ENCODE data around the gene METTL1. TPM values are rescaled to one million over a fixed set of nuclear protein-coding genes. Genes with fewer than 3 reads are reported as not detected.

METTL1 gene
- total and polyA plus RNA-seq, 9 of the 15 experiments (the other 6 are each of a cell fraction or from before 2014, with no cell fraction given), result 12.6 to 65.9 (median 39.2) TPM

DNA sequence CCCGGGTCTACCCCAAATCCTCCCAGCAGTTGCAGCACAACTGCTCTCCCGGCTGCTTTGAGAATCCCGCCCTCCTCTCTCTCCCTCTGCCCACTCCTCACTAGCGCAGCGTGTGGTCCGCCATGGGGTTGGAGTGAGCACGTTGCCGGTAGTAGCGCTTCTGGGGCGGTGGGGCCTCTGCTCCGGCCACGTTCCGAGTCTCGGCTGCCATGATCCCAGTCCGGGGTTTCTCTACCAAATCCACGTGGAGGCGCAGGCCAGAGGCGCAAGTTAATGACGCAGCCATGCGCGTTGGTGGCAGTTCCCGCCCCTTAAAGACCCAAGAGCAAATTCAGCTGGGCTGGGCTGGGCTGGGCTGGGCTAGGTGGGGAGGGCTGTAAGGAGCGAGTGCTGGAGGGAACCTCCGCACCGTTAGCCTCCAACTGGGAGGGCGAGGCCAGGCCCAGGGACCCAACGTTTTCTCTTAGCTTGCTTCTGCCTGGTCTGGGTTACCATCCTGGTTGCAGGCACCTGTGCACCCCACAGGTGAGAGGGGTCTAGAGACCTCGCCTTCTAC is at the start of gene METTL1 (continued):
- TF ChIP-seq MCM3 (IDR thresholded peaks at IDR 0.05) (no peak), SPI1 (IDR thresholded peaks at IDR 0.05; ENCODE audit: borderline replicate concordance, low read depth, low read length) (no peak), NFIC (IDR thresholded peaks at IDR 0.05) (no peak; the same call in none of the 2 replicates), ZNF239 (CRISPR knock-in tag; IDR thresholded peaks at IDR 0.05) (no peak), SOX6 (IDR thresholded peaks at IDR 0.05) (peak; percentile 41; the same call in 1 of the 2 replicates), ZNF77 (CRISPR knock-in tag; IDR thresholded peaks at IDR 0.05) (no peak), NR2C2 (CRISPR knock-in tag; IDR thresholded peaks at IDR 0.05) (no peak), NR2C2 (tag; IDR thresholded peaks at IDR 0.05) (peak; percentile 45), MCM7 (IDR thresholded peaks at IDR 0.05) (no peak), GATAD2A (IDR thresholded peaks at IDR 0.05) (no peak), HSF4 (CRISPR knock-in tag; IDR thresholded peaks at IDR 0.05; ENCODE audit: borderline replicate concordance) (no peak), BCL6 (CRISPR knock-in tag; IDR thresholded peaks at IDR 0.05) (no peak), ATF7 (IDR thresholded peaks at IDR 0.05) (peak; percentile 99), CBX8 (IDR thresholded peaks at IDR 0.05; ENCODE audit: borderline replicate concordance, extremely low read depth, low read depth, low read length, poor library complexity, severe bottlenecking) (no peak), ESRRA (IDR thresholded peaks at IDR 0.05; ENCODE audit: borderline replicate concordance, low read depth) (peak; percentile 30; the same call in 1 of the 2 replicates), TAF1 (IDR thresholded peaks at IDR 0.05; ENCODE audit: control insufficient read depth, extremely low read depth, insufficient read depth, low read length, severe bottlenecking) (peak; percentile 83), GATA2 (CRISPR knock-in tag; IDR thresholded peaks at IDR 0.05) (no peak), ZNF507 (tag; conservative IDR thresholded peaks at IDR 0.05) (no peak), CHD1 (IDR thresholded peaks at IDR 0.05; ENCODE audit: low read length) (peak; percentile 55), TOE1 (IDR thresholded peaks at IDR 0.05; ENCODE audit: borderline replicate concordance) (peak; percentile 92), TOE1 (CRISPR knock-in tag; IDR thresholded peaks at IDR 0.05; ENCODE audit: borderline replicate concordance, low read depth) (no peak; the same call in 1 of the 2 replicates), XRCC5 (IDR thresholded peaks at IDR 0.05; ENCODE audit: low read depth, low read length) (peak; percentile 36; the same call in 1 of the 2 replicates), GABPB2 (CRISPR knock-in tag; conservative IDR thresholded peaks at IDR 0.05) (no peak), KLF13 (tag; IDR thresholded peaks at IDR 0.05; ENCODE audit: borderline replicate concordance, low read depth) (0 out of 2 replicates have a peak, but pooled peaks have one; percentile 10)
- TF ChIP-seq, protein P1, sequence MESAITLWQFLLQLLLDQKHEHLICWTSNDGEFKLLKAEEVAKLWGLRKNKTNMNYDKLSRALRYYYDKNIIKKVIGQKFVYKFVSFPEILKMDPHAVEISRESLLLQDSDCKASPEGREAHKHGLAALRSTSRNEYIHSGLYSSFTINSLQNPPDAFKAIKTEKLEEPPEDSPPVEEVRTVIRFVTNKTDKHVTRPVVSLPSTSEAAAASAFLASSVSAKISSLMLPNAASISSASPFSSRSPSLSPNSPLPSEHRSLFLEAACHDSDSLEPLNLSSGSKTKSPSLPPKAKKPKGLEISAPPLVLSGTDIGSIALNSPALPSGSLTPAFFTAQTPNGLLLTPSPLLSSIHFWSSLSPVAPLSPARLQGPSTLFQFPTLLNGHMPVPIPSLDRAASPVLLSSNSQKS (CRISPR knock-in tag; IDR thresholded peaks at IDR 0.05), result 0 out of 2 replicates have a peak, but pooled peaks have one; percentile 21
- TF ChIP-seq, protein P2, sequence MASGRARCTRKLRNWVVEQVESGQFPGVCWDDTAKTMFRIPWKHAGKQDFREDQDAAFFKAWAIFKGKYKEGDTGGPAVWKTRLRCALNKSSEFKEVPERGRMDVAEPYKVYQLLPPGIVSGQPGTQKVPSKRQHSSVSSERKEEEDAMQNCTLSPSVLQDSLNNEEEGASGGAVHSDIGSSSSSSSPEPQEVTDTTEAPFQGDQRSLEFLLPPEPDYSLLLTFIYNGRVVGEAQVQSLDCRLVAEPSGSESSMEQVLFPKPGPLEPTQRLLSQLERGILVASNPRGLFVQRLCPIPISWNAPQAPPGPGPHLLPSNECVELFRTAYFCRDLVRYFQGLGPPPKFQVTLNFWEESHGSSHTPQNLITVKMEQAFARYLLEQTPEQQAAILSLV (tag; IDR thresholded peaks at IDR 0.05), result no peak
- TF ChIP-seq, protein P3, sequence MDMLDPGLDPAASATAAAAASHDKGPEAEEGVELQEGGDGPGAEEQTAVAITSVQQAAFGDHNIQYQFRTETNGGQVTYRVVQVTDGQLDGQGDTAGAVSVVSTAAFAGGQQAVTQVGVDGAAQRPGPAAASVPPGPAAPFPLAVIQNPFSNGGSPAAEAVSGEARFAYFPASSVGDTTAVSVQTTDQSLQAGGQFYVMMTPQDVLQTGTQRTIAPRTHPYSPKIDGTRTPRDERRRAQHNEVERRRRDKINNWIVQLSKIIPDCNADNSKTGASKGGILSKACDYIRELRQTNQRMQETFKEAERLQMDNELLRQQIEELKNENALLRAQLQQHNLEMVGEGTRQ (CRISPR knock-in tag; IDR thresholded peaks at IDR 0.05), result no peak

All from K562 (cell line).